Pancreas (tissue), 10 donors: Measurements from ENCODE around the gene ENO1. TPM values are rescaled to one million over a fixed set of nuclear protein-coding genes. Genes with fewer than 3 reads are reported as not detected.

Source experiments
- ATAC-seq, 4 donors: fragments of 200-7000 bp; cut with Tn5 transposase; one replicate each; pipeline versions ENCODE4 v1.8.0 to v1.9.1; 2020; ENCODE audit warnings: mild to moderate bottlenecking in 4 of 4, moderate library complexity in 4 of 4
- DNase-seq, 6 donors: peaks; one replicate each; pipeline ENCODE4 v3.0.0-alpha.2; 2020
- FAIRE-seq: peaks from 2 replicates; lab custom pipeline; 2012; peaks lifted over from hg19 to GRCh38; lab: Jason Lieb, UNC
- H3K27ac ChIP-seq, 4 donors: fragments of 200-600 bp; sonication (generic); 1 replicate in 3 of 4; 2 replicates in 1 of 4; pipeline versions ENCODE4 v1.5.0 to v1.8.0; 2020
- H3K27me3 ChIP-seq, 4 donors: fragments of 200-600 bp; one replicate each; pipeline ENCODE4 v1.8.0; 2021
- H3K36me3 ChIP-seq, 3 donors: fragments of 200-600 bp; sonication (generic) in 1 of 3; one replicate each; pipeline versions ENCODE4 v1.5.0 to v1.8.0; 2020 to 2021
- H3K4me1 ChIP-seq, 3 donors: fragments of 200-600 bp; one replicate each; pipeline ENCODE4 v1.8.0; 2021
- H3K4me3 ChIP-seq, 4 donors: fragments of 200-600 bp; sonication (generic) in 2 of 4; one replicate each; pipeline versions ENCODE4 v1.5.0 to v1.8.0; 2020 to 2021
- H3K9me3 ChIP-seq, 4 donors: fragments of 200-600 bp; one replicate each; pipeline ENCODE4 v1.8.0; 2021
- CTCF ChIP-seq, 4 donors: fragments of 200-600 bp; sonication (generic) in 3 of 4; IDR thresholded peaks; one replicate each; pipeline versions ENCODE4 v1.5.0 to v1.8.0; 2021; ENCODE audit warnings: antibody characterized with exemption in 4 of 4
- WGBS, 2 donors: extraction: QIAGEN DNeasy Blood & Tissue Kit; methylation state at CpG; one replicate each; pipeline ENCODE4 v1.1.7; 2013; 5-methylcytosine and 5-hydroxymethylcytosine counted together
- intact Hi-C, 3 donors: fragments of 100-400 bp; cut with DNase I; formaldehyde crosslinking; loops; one replicate each; pipeline versions ENCODE4 v1.11.1 to v1.14.2; 2022
- polyA plus RNA-seq, 2 donors: library from polyadenylated mRNA; stranded (reverse); fragments of 200-250 nt; gene quantifications; one replicate each; pipeline ENCODE4 v1.2.3, GENCODE V29; 2013
- total RNA-seq, 6 donors: library from RNA; stranded (reverse); fragmentation: NEBNext Ultra II Directional in 4 of 6; extraction: Animal tissue kit (Norgen Biotek cat#: 25700) in 4 of 6; gene quantifications; one replicate each; pipeline versions ENCODE4 v1.2.1 to v1.2.4, GENCODE V29; 2021 to 2023
- donor health status: healthy with polysubstance abuse.
- donor health status: DM: no; HTN: no; CAD: no; lungs with moderate emphysema.
- donor health status: DM: no; HTN: no; CAD: no.
- donor health status: control.
- donor health status: control.
- donor health status: Bipolar disorder and iron deficiency.
- donor health status: DM: yes; HTN: yes; CAD: no.
- donor health status: DM: no; HTN: no; CAD: no.
- donor health status: DM: no; HTN: no; CAD: no.
- donor health status: DM: yes; HTN: yes; CAD: no.

The ENO1 gene
- total and polyA plus RNA-seq, 8 donors = 69.9 to 299 (median 166) TPM

- FAIRE-seq (no peak), DNase-seq (no peak), ATAC-seq (no peak)
- Histone ChIP-seq H3K27ac (no peak overlapping the region), H3K4me3 (no peak overlapping the region), H3K4me1 (peaks cover 0 to 3% (median 0%) of the 10 kb centered on the region in 3 donors), H3K27me3 (no peaks in the 10 kb centered on the region), H3K36me3 (no peaks in the 10 kb centered on the region), H3K9me3 (no peaks in the 10 kb centered on the region)
- TF ChIP-seq CTCF (IDR thresholded peaks at IDR 0.05) = no peak
- WGBS, 2 donors = 78 to 83% methylated on average over 6 of the region's 6 CpGs
- intact Hi-C loops = no loop called here
Observed at GRCh38 chr1:8892026-8892425, 13.5 kb upstream of the ENO1 start.

GRCh38 chr1:8891401-8891800, 12.9 kb upstream of the ENO1 start:
- DNase-seq (no peak), ATAC-seq (no peak), FAIRE-seq (no peak)
- Histone ChIP-seq H3K27me3 (no peaks in the 10 kb centered on the region), H3K36me3 (no peaks in the 10 kb centered on the region), H3K4me3 (no peak overlapping the region), H3K27ac (no peak overlapping the region), H3K9me3 (no peaks in the 10 kb centered on the region), H3K4me1 (peaks cover 0 to 3% (median 0%) of the 10 kb centered on the region in 3 donors)
- TF ChIP-seq CTCF (IDR thresholded peaks at IDR 0.05) = no peak
- WGBS, 2 donors = 77 to 81% methylated on average over 3 of the region's 3 CpGs
- intact Hi-C loops = no loop called here

GRCh38 chr1:8889925-8890785, 11.7 kb upstream of the ENO1 start:
- peak; percentile 60 to 91 (median 88) for ATAC-seq
- Histone ChIP-seq H3K4me1 (peaks cover 0 to 3% (median 0%) of the 10 kb centered on the region in 3 donors), H3K27ac (peak overlapping the region in 1 of 4 donors; percentile 44), H3K4me3 (no peak overlapping the region), H3K36me3 (no peaks in the 10 kb centered on the region), H3K27me3 (no peaks in the 10 kb centered on the region), H3K9me3 (no peaks in the 10 kb centered on the region)
- intact Hi-C loops = no loop called here
- no peak for FAIRE-seq
- TF ChIP-seq CTCF (IDR thresholded peaks at IDR 0.05) = no peak
- 32 to 42% methylated on average over 18 of the region's 18 CpGs for WGBS, 2 donors
- DNase-seq = peak in 4 of 6 donors; percentile 57 to 61 (median 60)

GRCh38 chr1:8889103-8889846, 10.8 kb upstream of the ENO1 start:
- WGBS, 2 donors = 66 to 76% methylated on average over 11 of the region's 11 CpGs
- FAIRE-seq (no peak), DNase-seq (no peak), ATAC-seq (peak in 2 of 4 donors; percentile 8 to 26)
- no peaks in the 10 kb centered on the region for H3K27me3 ChIP-seq
- no peaks in the 10 kb centered on the region for H3K9me3 ChIP-seq
- no peak for TF ChIP-seq CTCF (IDR thresholded peaks at IDR 0.05)
- peaks cover 0 to 3% (median 0%) of the 10 kb centered on the region in 3 donors for H3K4me1 ChIP-seq
- intact Hi-C loops = no loop called here
- H3K36me3 ChIP-seq = no peaks in the 10 kb centered on the region
- H3K27ac ChIP-seq = peak overlapping the region in 1 of 4 donors; percentile 44
- H3K4me3 ChIP-seq = no peak overlapping the region
